Measurements from ENCODE around the gene CEPT1. TPM values are rescaled to one million over a fixed set of nuclear protein-coding genes. Genes with fewer than 3 reads are reported as not detected.

The CEPT1 gene
- total and polyA plus RNA-seq, 2 of the 4 experiments (the other 2 are of a cell fraction), result 13.3 to 27.4 TPM

DNA sequence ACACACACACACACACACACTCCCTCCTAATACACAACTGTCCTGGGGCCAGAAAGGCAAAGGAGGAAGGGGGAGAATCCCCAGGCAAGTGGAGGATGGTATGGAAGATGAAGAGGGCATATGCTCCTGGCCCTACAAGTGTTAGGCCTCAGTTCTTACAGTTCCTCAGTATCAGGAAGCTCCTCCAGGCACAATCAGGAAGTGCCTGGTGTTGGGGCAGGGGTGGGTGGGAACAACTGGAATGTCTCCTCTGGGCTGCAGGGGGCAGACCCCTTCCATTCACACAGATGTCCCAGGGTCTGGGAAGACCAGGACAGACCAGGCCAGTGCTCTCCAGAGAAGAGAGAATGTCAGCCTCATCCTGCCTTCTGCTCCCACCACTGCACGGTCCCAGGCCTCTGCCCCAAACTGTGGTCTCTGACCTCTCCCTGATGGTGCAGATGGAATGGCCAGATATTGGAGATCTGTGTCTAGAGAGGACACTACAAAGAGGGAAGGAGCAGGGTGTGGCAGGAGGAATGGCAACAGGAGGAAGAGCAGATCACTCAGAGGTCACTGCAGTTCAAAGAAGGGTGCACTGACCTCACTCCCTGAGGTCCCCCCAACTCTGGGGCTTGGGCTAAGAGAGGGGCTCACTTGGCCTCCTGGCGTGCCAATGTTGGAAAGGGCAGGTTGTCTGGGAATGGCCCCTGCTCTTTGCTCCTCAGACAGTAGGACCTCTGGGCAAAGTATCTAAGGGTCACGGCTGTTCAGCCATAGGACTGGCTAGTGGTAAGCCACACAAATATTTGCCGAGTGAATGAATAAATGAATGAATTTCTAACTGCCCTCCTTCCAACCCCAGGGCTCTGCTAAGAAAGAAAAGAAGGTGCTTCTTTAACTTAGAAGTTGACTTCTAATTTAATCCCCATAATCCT, 62.9 kb downstream of the CEPT1 start:
- intact Hi-C loops (cut with micrococcal nuclease), result no loop called here
- Histone ChIP-seq H3K18ac (ENCODE audit: low read depth, low read length) (no peak overlapping the region), H3K4me1 (ENCODE audit: control insufficient read depth, insufficient read depth, low read length) (peaks cover 16% of the 10 kb centered on the region), H3K23ac (ENCODE audit: low read depth, low read length) (no peak overlapping the region), H3K9me3 (ENCODE audit: control insufficient read depth, insufficient read depth, low read length) (no peaks in the 10 kb centered on the region), H2BK120ac (ENCODE audit: low read depth, low read length) (no peak overlapping the region), H2AK5ac (ENCODE audit: low read depth, low read length) (0 out of 2 replicates have a peak overlapping the region, but pooled peaks have one; percentile 43), H3K9ac (ENCODE audit: low read depth, low read length) (no peak overlapping the region), H3K56ac (ENCODE audit: extremely low read depth, insufficient read depth, low read length) (no peak overlapping the region), H3K79me1 (ENCODE audit: low read depth in 1 of 2, low read length in 2 of 2) (no peaks in the 10 kb centered on the region), H4K8ac (ENCODE audit: low read depth in 2 of 2, low read length in 2 of 2) (no peak overlapping the region), H3K4me2 (ENCODE audit: low read depth, low read length) (no peak overlapping the region), H2AK9ac (replicated peaks; ENCODE audit: low read depth, low read length, poor library complexity) (no peak overlapping the region), H3K4ac (ENCODE audit: low read depth, low read length) (0 out of 2 replicates have a peak overlapping the region, but pooled peaks have one; percentile 2), H4K5ac (ENCODE audit: low read depth, low read length) (peak overlapping the region; percentile 55; the same call in 1 of the 2 replicates), H2BK15ac (ENCODE audit: low read depth, low read length) (no peak overlapping the region), H4K20me1 (ENCODE audit: insufficient read depth, low read length) (no peaks in the 10 kb centered on the region), H4K91ac (ENCODE audit: insufficient read depth, low read depth, low read length) (no peak overlapping the region), H3K27me3 (ENCODE audit: control insufficient read depth, insufficient read depth, low read length) (peaks cover 18% of the 10 kb centered on the region), H3K27ac (ENCODE audit: insufficient read depth, low read length) (no peak overlapping the region), H3K36me3 (ENCODE audit: control insufficient read depth, insufficient read depth, low read length) (no peaks in the 10 kb centered on the region), H3K4me3 (ENCODE audit: insufficient read depth, low read depth, low read length) (no peak overlapping the region), H2AFZ (replicated peaks; ENCODE audit: low read length, poor library complexity) (peak overlapping the region; percentile 90), H2BK5ac (ENCODE audit: low read depth, low read length, poor library complexity, severe bottlenecking) (no peak overlapping the region), H3K9me1 (ENCODE audit: insufficient read depth, low read length) (peaks cover 2% of the 10 kb centered on the region; the same call in 1 of the 2 replicates), H3K14ac (replicated peaks; ENCODE audit: low read depth, low read length) (no peak overlapping the region), H2BK20ac (ENCODE audit: low read depth, low read length) (peak overlapping the region; percentile 42; the same call in 1 of the 2 replicates)
- TF ChIP-seq USF2 (IDR thresholded peaks at IDR 0.05; ENCODE audit: low read depth, low read length), result no peak
- TF ChIP-seq MAZ (IDR thresholded peaks at IDR 0.05; ENCODE audit: borderline replicate concordance, low read depth, low read length), result no peak
- no peak for TF ChIP-seq FOS (IDR thresholded peaks at IDR 0.05; ENCODE audit: low read depth, low read length)
- TF ChIP-seq CEBPB (IDR thresholded peaks at IDR 0.05; ENCODE audit: low read depth, low read length), result no peak
- TF ChIP-seq MXI1 (IDR thresholded peaks at IDR 0.05; ENCODE audit: borderline replicate concordance, low read depth, low read length), result no peak
- TF ChIP-seq SMC3 (IDR thresholded peaks at IDR 0.05; ENCODE audit: low read depth, low read length), result no peak
- no peak for TF ChIP-seq NFE2L2 (IDR thresholded peaks at IDR 0.05; ENCODE audit: low read depth, low read length)
- in situ Hi-C loops (cut with MboI; ENCODE audit: low sequenced_read_pairs), result no loop called here
- ChIA-PET POLR2A (ENCODE audit: unreplicated experiment) (no interaction called here), CTCF (no interaction called here)
- WGBS, 2 experiments (ENCODE audit: extremely low coverage in 2 of 2, insufficient read length in 1 of 2), result 100% methylated on average over 1 of the region's 4 CpGs; no CpG with 5 or more reads in 1 of the 2 experiments
- no TSS peak for BruUV-seq (replicated peaks)
- dilution Hi-C loops (cut with HindIII; ENCODE audit: low sequenced_read_pairs, unreplicated experiment), result no loop called here
- no peak for DNase-seq
- ATAC-seq (ENCODE audit: low read depth), result no peak

Measured in IMR-90 (cell line).